Immature natural killer cell (primary cell): ENCODE results near the gene PACRG. TPM values are rescaled to one million over a fixed set of nuclear protein-coding genes. Genes with fewer than 3 reads are reported as not detected.

ENCODE experiments used
- DNase-seq, 3 donors: peaks; one replicate each; pipeline ENCODE4 v3.0.0; 2022; ENCODE audit warnings: mixed read lengths in 1 of 3
- H3K27ac Mint-ChIP-seq, 6 donors: one replicate each; pipeline ENCODE4 v1.8.0; 2020; ENCODE audit warnings: mixed read lengths in 6 of 6, mild to moderate bottlenecking in 5 of 6, inconsistent platforms in 4 of 6, moderate library complexity in 3 of 6
- H3K27me3 Mint-ChIP-seq, 3 donors: one replicate each; pipeline ENCODE4 v1.8.0; 2020 to 2021; ENCODE audit warnings: low read depth in 3 of 3, mild to moderate bottlenecking in 3 of 3, mixed read lengths in 3 of 3, moderate library complexity in 3 of 3, inconsistent platforms in 1 of 3
- H3K36me3 Mint-ChIP-seq, 3 donors: one replicate each; pipeline ENCODE4 v1.8.0; 2020; ENCODE audit warnings: mixed read lengths in 3 of 3, inconsistent platforms in 2 of 3, mild to moderate bottlenecking in 2 of 3
- H3K4me1 Mint-ChIP-seq, 2 donors: one replicate each; pipeline ENCODE4 v1.8.0; 2020; ENCODE audit warnings: inconsistent platforms in 2 of 2, mild to moderate bottlenecking in 2 of 2, mixed read lengths in 2 of 2, moderate library complexity in 1 of 2
- H3K4me3 Mint-ChIP-seq, 5 donors: one replicate each; pipeline ENCODE4 v1.8.0; 2020; ENCODE audit warnings: mild to moderate bottlenecking in 5 of 5, mixed read lengths in 5 of 5, inconsistent platforms in 3 of 5, moderate library complexity in 3 of 5
- H3K9me3 Mint-ChIP-seq, 6 donors: one replicate each; pipeline ENCODE4 v1.8.0; 2020; ENCODE audit warnings: mild to moderate bottlenecking in 6 of 6, mixed read lengths in 6 of 6, inconsistent platforms in 4 of 6, moderate library complexity in 3 of 6
- polyA plus RNA-seq, 3 donors: library from polyadenylated mRNA; unstranded; fragments of 300-500 nt; fragmentation: Illumina TruSeq; gene quantifications; one replicate each; pipeline ENCODE4 v1.2.3, GENCODE V29; 2021

The PACRG gene
- polyA plus RNA-seq, 3 donors from 2014 or later, result not detected

- Mint-ChIP-seq H3K27ac (no peak overlapping the region), H3K36me3 (no peaks in the 10 kb centered on the region), H3K4me3 (no peak overlapping the region), H3K27me3 (peaks cover 0 to 2% (median 0%) of the 10 kb centered on the region in 3 donors), H3K4me1 (no peaks in the 10 kb centered on the region), H3K9me3 (peaks cover 0 to 14% (median 5%) of the 10 kb centered on the region in 6 donors)
- DNase-seq, result no peak
Measured at GRCh38 chr6:163053667-163054344, 326.0 kb downstream of the PACRG start.

- no peak overlapping the region for H3K27ac Mint-ChIP-seq
Measured at GRCh38 chr6:163054641-163055040, 326.9 kb downstream of the PACRG start.

GRCh38 chr6:163057260-163057659 lies 329.5 kb downstream of the PACRG start:
- no peak overlapping the region for H3K27ac Mint-ChIP-seq
- no peak overlapping the region for H3K4me3 Mint-ChIP-seq
- H3K4me1 Mint-ChIP-seq, result no peaks in the 10 kb centered on the region
- DNase-seq, result no peak
- H3K36me3 Mint-ChIP-seq, result no peaks in the 10 kb centered on the region
- no peaks in the 10 kb centered on the region for H3K27me3 Mint-ChIP-seq
- peaks cover 0 to 13% (median 8%) of the 10 kb centered on the region in 6 donors for H3K9me3 Mint-ChIP-seq

More at GRCh38 chr6:163054641-163055040, 326.9 kb downstream of the PACRG start:
- DNase-seq, result no peak
- Mint-ChIP-seq H3K9me3 (peaks cover 0 to 14% (median 7%) of the 10 kb centered on the region in 6 donors), H3K27me3 (peaks cover 0 to 2% (median 0%) of the 10 kb centered on the region in 3 donors), H3K4me1 (no peaks in the 10 kb centered on the region), H3K4me3 (no peak overlapping the region), H3K36me3 (no peaks in the 10 kb centered on the region)

- Mint-ChIP-seq H3K9me3 (peaks cover 0 to 11% (median 5%) of the 10 kb centered on the region in 6 donors), H3K27ac (no peak overlapping the region), H3K4me3 (no peak overlapping the region), H3K36me3 (no peaks in the 10 kb centered on the region), H3K27me3 (no peaks in the 10 kb centered on the region), H3K4me1 (no peaks in the 10 kb centered on the region)
- no peak for DNase-seq
Measured at GRCh38 chr6:163062790-163063189, 335.0 kb downstream of the PACRG start.

GRCh38 chr6:163063561-163063960 lies 335.8 kb downstream of the PACRG start:
- Mint-ChIP-seq H3K36me3 (no peaks in the 10 kb centered on the region), H3K4me3 (no peak overlapping the region), H3K4me1 (no peaks in the 10 kb centered on the region), H3K27me3 (no peaks in the 10 kb centered on the region), H3K27ac (no peak overlapping the region), H3K9me3 (peaks cover 0 to 12% (median 6%) of the 10 kb centered on the region in 6 donors)
- DNase-seq, result no peak

GRCh38 chr6:163064397-163064796 lies 336.6 kb downstream of the PACRG start:
- H3K27ac Mint-ChIP-seq, result no peak overlapping the region
- no peaks in the 10 kb centered on the region for H3K27me3 Mint-ChIP-seq
- DNase-seq, result no peak
- peaks cover 0 to 21% (median 6%) of the 10 kb centered on the region in 6 donors for H3K9me3 Mint-ChIP-seq
- no peaks in the 10 kb centered on the region for H3K4me1 Mint-ChIP-seq
- no peaks in the 10 kb centered on the region for H3K36me3 Mint-ChIP-seq
- H3K4me3 Mint-ChIP-seq, result no peak overlapping the region

GRCh38 chr6:163066200-163066599 lies 338.4 kb downstream of the PACRG start:
- Mint-ChIP-seq H3K36me3 (no peaks in the 10 kb centered on the region), H3K4me3 (no peak overlapping the region), H3K27me3 (no peaks in the 10 kb centered on the region), H3K4me1 (no peaks in the 10 kb centered on the region), H3K27ac (no peak overlapping the region), H3K9me3 (peaks cover 0 to 22% (median 6%) of the 10 kb centered on the region in 6 donors)
- no peak for DNase-seq

GRCh38 chr6:163077134-163077533 lies 349.4 kb downstream of the PACRG start:
- H3K27me3 Mint-ChIP-seq, result peaks cover 0 to 1% (median 0%) of the 10 kb centered on the region in 3 donors
- H3K4me3 Mint-ChIP-seq, result no peak overlapping the region
- H3K9me3 Mint-ChIP-seq, result peaks cover 0 to 5% (median 0%) of the 10 kb centered on the region in 6 donors
- H3K27ac Mint-ChIP-seq, result no peak overlapping the region
- H3K36me3 Mint-ChIP-seq, result no peaks in the 10 kb centered on the region
- DNase-seq, result no peak
- no peaks in the 10 kb centered on the region for H3K4me1 Mint-ChIP-seq

- Mint-ChIP-seq H3K4me1 (no peaks in the 10 kb centered on the region), H3K9me3 (peaks cover 0 to 5% (median 0%) of the 10 kb centered on the region in 6 donors), H3K4me3 (no peak overlapping the region), H3K36me3 (no peaks in the 10 kb centered on the region), H3K27me3 (peaks cover 0 to 1% (median 0%) of the 10 kb centered on the region in 3 donors), H3K27ac (no peak overlapping the region)
- no peak for DNase-seq
Measured at GRCh38 chr6:163078712-163079111, 350.9 kb downstream of the PACRG start.

- Mint-ChIP-seq H3K27me3 (peaks cover 0 to 2% (median 1%) of the 10 kb centered on the region in 3 donors), H3K4me1 (no peaks in the 10 kb centered on the region), H3K9me3 (peaks cover 0 to 5% (median 0%) of the 10 kb centered on the region in 6 donors), H3K27ac (no peak overlapping the region), H3K4me3 (no peak overlapping the region), H3K36me3 (no peaks in the 10 kb centered on the region)
- DNase-seq, result no peak
Measured at GRCh38 chr6:163080228-163080627, 352.5 kb downstream of the PACRG start.

- H3K4me1 Mint-ChIP-seq, result no peaks in the 10 kb centered on the region
- peaks cover 0 to 4% (median 0%) of the 10 kb centered on the region in 3 donors for H3K36me3 Mint-ChIP-seq
- H3K4me3 Mint-ChIP-seq, result no peak overlapping the region
- H3K27ac Mint-ChIP-seq, result no peak overlapping the region
- peaks cover 0 to 6% (median 3%) of the 10 kb centered on the region in 6 donors for H3K9me3 Mint-ChIP-seq
- peaks cover 0 to 4% (median 3%) of the 10 kb centered on the region in 3 donors for H3K27me3 Mint-ChIP-seq
- DNase-seq, result no peak
Measured at GRCh38 chr6:163083141-163083540, 355.4 kb downstream of the PACRG start.

- Mint-ChIP-seq H3K4me3 (no peak overlapping the region), H3K27me3 (peaks cover 0 to 4% (median 3%) of the 10 kb centered on the region in 3 donors), H3K36me3 (peaks cover 0 to 4% (median 0%) of the 10 kb centered on the region in 3 donors), H3K4me1 (no peaks in the 10 kb centered on the region), H3K9me3 (peaks cover 0 to 9% (median 2%) of the 10 kb centered on the region in 6 donors), H3K27ac (no peak overlapping the region)
- DNase-seq, result no peak
Measured at GRCh38 chr6:163085426-163085825, 357.7 kb downstream of the PACRG start.

GRCh38 chr6:163085861-163086623 lies 358.3 kb downstream of the PACRG start:
- no peak for DNase-seq
- no peak overlapping the region for H3K4me3 Mint-ChIP-seq
- H3K9me3 Mint-ChIP-seq, result peaks cover 0 to 9% (median 2%) of the 10 kb centered on the region in 6 donors
- H3K27me3 Mint-ChIP-seq, result peaks cover 0 to 4% (median 3%) of the 10 kb centered on the region in 3 donors
- H3K27ac Mint-ChIP-seq, result no peak overlapping the region
- no peaks in the 10 kb centered on the region for H3K4me1 Mint-ChIP-seq
- H3K36me3 Mint-ChIP-seq, result peaks cover 0 to 4% (median 0%) of the 10 kb centered on the region in 3 donors

- Mint-ChIP-seq H3K9me3 (peaks cover 0 to 9% (median 2%) of the 10 kb centered on the region in 6 donors), H3K4me1 (no peaks in the 10 kb centered on the region), H3K36me3 (peaks cover 0 to 4% (median 0%) of the 10 kb centered on the region in 3 donors), H3K27me3 (peaks cover 0 to 4% (median 3%) of the 10 kb centered on the region in 3 donors), H3K4me3 (no peak overlapping the region), H3K27ac (no peak overlapping the region)
- DNase-seq, result no peak
Measured at GRCh38 chr6:163086624-163086920, 358.8 kb downstream of the PACRG start.
